SU-DHL-6 (cell line): Measurements from ENCODE around the gene TSPAN18.

ENCODE experiments used
- H2AFZ ChIP-seq: fragments of 200-600 bp; sonication (generic); 2 replicates; pipeline ENCODE4 v1.6.1; 2014; ENCODE audit warnings: low read depth, mild to moderate bottlenecking, moderate library complexity, mixed read lengths, antibody characterized with exemption, low read length; ENCODE audit not compliant: severe bottlenecking
- H3F3A ChIP-seq: fragments of 200-600 bp; shearing (Covaris generic); 2 replicates; pipeline ENCODE4 v1.6.0; 2016; ENCODE audit warnings: antibody characterized with exemption, mild to moderate bottlenecking; ENCODE audit not compliant: insufficient read depth
- H3K27ac ChIP-seq: fragments of 200-600 bp; sonication (generic); 2 replicates; pipeline ENCODE4 v1.5.1; 2016; ENCODE audit warnings: low read depth, mild to moderate bottlenecking, low read length, moderate library complexity, mixed read lengths
- H3K27me3 ChIP-seq: fragments of 200-600 bp; sonication (generic), shearing (Covaris generic); 2 replicates; pipeline ENCODE4 v1.6.0; 2014; ENCODE audit warnings: mild to moderate bottlenecking, low read length
- H3K36me3 ChIP-seq: fragments of 200-600 bp; sonication (generic); 2 replicates; pipeline ENCODE4 v1.6.1; 2014; ENCODE audit warnings: mild to moderate bottlenecking, low read length, mixed read lengths
- H3K4me2 ChIP-seq: fragments of 300-600, 200-600 bp; shearing (Covaris generic), sonication (generic); 2 replicates; pipeline ENCODE4 v1.6.0; 2014; ENCODE audit warnings: low read length, low read depth, mild to moderate bottlenecking; ENCODE audit not compliant: poor library complexity, severe bottlenecking
- H3K4me3 ChIP-seq: fragments of 200-600 bp; sonication (generic); 2 replicates; pipeline ENCODE4 v1.5.1; 2014; ENCODE audit warnings: antibody characterized with exemption, low read length, mild to moderate bottlenecking, mixed read lengths; ENCODE audit not compliant: insufficient read depth, poor library complexity, severe bottlenecking
- H3K79me2 ChIP-seq: fragments of 200-600 bp; sonication (generic); 2 replicates; pipeline ENCODE4 v1.6.1; 2014; ENCODE audit warnings: mild to moderate bottlenecking, low read length, moderate library complexity; ENCODE audit not compliant: insufficient read depth
- H3K9ac ChIP-seq: fragments of 200-600 bp; sonication (generic); 2 replicates; pipeline ENCODE4 v1.7.0; 2014; ENCODE audit warnings: mild to moderate bottlenecking, low read length
- H3K9me2 ChIP-seq: fragments of 200-600 bp; sonication (generic); replicated peaks from 2 replicates; pipeline ENCODE4 v1.6.1; 2014; ENCODE audit warnings: low read length; ENCODE audit not compliant: insufficient read depth
- H3K9me3 ChIP-seq: fragments of 200-600 bp; sonication (generic); 2 replicates; pipeline ENCODE4 v1.6.1; 2014; ENCODE audit warnings: low read length, mixed read lengths; ENCODE audit not compliant: insufficient read depth
- H4K20me1 ChIP-seq: fragments of 200-600 bp; sonication (generic); 2 replicates; pipeline ENCODE4 v1.6.1; 2014; ENCODE audit warnings: low read depth, mild to moderate bottlenecking, antibody characterized with exemption, low read length, moderate library complexity, mixed read lengths
- EZH2phosphoT487 ChIP-seq: fragments of 200-600 bp; sonication (generic), shearing (Covaris generic); conservative IDR thresholded peaks from 2 replicates; pipeline ENCODE4 v1.6.1; 2018; ENCODE audit warnings: mild to moderate bottlenecking, antibody characterized with exemption, low read length, moderate library complexity, mixed read lengths
- TF ChIP-seq, protein P1 (sequence below): fragments of 200-600 bp; sonication (generic); IDR thresholded peaks from one replicate; pipeline ENCODE4 v1.5.1; 2017; ENCODE audit warnings: antibody characterized with exemption, mild to moderate bottlenecking, low read length, moderate library complexity; ENCODE audit not compliant: insufficient read depth, poor library complexity, severe bottlenecking

Gene TSPAN18

DNA sequence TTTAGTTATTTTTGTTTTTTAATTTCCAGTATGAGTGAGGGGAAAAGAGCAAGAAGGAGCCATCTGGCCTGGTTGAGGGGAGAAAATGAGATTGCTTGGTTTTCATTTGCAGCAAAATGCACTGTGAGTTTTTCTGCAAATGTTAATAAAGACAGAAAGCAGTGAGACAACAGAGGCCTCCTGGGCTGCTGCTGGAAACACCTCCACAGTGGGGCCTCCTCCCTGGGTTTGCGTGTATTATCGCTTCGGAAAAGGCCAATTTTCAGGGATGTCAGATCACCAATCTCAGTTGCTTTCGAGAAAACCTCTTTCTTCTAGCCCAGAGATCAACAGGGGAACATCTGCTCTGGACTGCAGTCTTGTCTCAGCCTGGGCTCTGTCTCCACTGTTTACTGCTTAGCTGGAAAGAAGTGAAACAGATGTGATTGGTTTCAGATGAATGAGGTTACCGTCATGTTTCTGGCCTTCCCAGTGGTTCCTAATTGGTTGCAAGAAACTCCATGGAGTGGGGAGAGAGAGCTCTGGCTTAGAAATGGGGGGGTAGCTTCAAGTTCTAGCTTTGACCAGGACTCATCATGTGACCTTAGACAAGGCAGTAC is 17.3 kb downstream of the TSPAN18 start:
- no peaks in the 10 kb centered on the region for H4K20me1 ChIP-seq
- no peaks in the 10 kb centered on the region for H3K36me3 ChIP-seq
- no peaks in the 10 kb centered on the region for H3F3A ChIP-seq
- H3K9me2 ChIP-seq: no peaks in the 10 kb centered on the region
- H3K9ac ChIP-seq: no peak overlapping the region
- no peaks in the 10 kb centered on the region for H3K9me3 ChIP-seq
- H3K4me2 ChIP-seq: no peak overlapping the region
- no peaks in the 10 kb centered on the region for H3K27me3 ChIP-seq
- H2AFZ ChIP-seq: no peak overlapping the region
- no peaks in the 10 kb centered on the region for H3K79me2 ChIP-seq
- TF ChIP-seq, protein P1, sequence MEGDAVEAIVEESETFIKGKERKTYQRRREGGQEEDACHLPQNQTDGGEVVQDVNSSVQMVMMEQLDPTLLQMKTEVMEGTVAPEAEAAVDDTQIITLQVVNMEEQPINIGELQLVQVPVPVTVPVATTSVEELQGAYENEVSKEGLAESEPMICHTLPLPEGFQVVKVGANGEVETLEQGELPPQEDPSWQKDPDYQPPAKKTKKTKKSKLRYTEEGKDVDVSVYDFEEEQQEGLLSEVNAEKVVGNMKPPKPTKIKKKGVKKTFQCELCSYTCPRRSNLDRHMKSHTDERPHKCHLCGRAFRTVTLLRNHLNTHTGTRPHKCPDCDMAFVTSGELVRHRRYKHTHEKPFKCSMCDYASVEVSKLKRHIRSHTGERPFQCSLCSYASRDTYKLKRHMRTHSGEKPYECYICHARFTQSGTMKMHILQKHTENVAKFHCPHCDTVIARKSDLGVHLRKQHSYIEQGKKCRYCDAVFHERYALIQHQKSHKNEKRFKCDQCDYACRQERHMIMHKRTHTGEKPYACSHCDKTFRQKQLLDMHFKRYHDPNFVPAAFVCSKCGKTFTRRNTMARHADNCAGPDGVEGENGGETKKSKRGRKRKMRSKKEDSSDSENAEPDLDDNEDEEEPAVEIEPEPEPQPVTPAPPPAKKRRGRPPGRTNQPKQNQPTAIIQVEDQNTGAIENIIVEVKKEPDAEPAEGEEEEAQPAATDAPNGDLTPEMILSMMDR: no peak
- no peak for TF ChIP-seq EZH2phosphoT487
- H3K4me3 ChIP-seq: no peak overlapping the region
- no peak overlapping the region for H3K27ac ChIP-seq

DNA sequence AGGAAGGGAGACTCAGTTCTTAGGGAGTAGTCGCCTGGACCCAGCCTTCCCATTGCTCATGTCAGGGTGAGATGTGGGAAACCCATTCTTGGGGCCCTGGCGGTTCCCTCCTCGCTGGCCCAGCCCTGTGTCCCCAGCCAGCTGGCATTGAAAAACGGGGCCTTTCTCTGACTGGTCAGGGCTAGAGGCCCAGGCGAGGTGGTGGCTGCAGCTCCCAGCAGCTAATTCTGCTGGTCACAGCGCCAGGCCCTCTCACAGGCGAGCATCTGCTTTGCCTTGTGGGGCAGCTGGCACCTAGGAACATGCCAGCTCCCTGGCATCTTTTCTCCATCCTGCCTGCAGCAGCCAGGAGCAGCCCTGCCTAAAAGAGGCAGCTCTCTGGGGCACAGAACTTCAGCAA is 20.1 kb downstream of the TSPAN18 start:
- Histone ChIP-seq H2AFZ (no peak overlapping the region), H3K27ac (no peak overlapping the region), H3K27me3 (no peaks in the 10 kb centered on the region), H3K9me2 (no peaks in the 10 kb centered on the region), H3K36me3 (no peaks in the 10 kb centered on the region), H3F3A (no peaks in the 10 kb centered on the region), H3K9me3 (no peaks in the 10 kb centered on the region), H4K20me1 (no peaks in the 10 kb centered on the region), H3K4me2 (no peak overlapping the region), H3K9ac (no peak overlapping the region), H3K79me2 (no peaks in the 10 kb centered on the region), H3K4me3 (no peak overlapping the region)
- TF ChIP-seq, protein P1: no peak
- TF ChIP-seq EZH2phosphoT487: no peak

- H3K9me2 ChIP-seq: no peaks in the 10 kb centered on the region
- H2AFZ ChIP-seq: no peak overlapping the region
- H3K9me3 ChIP-seq: no peaks in the 10 kb centered on the region
- TF ChIP-seq, protein P1: no peak
- TF ChIP-seq EZH2phosphoT487: no peak
- no peaks in the 10 kb centered on the region for H3K79me2 ChIP-seq
- no peak overlapping the region for H3K4me2 ChIP-seq
- H3K27me3 ChIP-seq: no peaks in the 10 kb centered on the region
- no peaks in the 10 kb centered on the region for H3F3A ChIP-seq
- no peak overlapping the region for H3K4me3 ChIP-seq
- no peak overlapping the region for H3K9ac ChIP-seq
- no peaks in the 10 kb centered on the region for H3K36me3 ChIP-seq
- H3K27ac ChIP-seq: no peak overlapping the region
- H4K20me1 ChIP-seq: no peaks in the 10 kb centered on the region
These were observed 20.6 kb downstream of the TSPAN18 start for GRCh38 chr11:44747316-44747715.
